22Rv1 (cell line): ENCODE measurements around the gene RAD51B.

Experiments used
- ZFX ChIP-seq: fragments of 450-650 bp; IDR thresholded peaks from 2 replicates; pipeline ENCODE4 v1.6.1; 2017; ENCODE audit warnings: antibody characterized with exemption, borderline replicate concordance
- TF ChIP-seq, protein P1 (sequence below): fragments of 450-650 bp; IDR thresholded peaks from 2 replicates; pipeline ENCODE4 v1.5.1; 2017; ENCODE audit warnings: mild to moderate bottlenecking

DNA sequence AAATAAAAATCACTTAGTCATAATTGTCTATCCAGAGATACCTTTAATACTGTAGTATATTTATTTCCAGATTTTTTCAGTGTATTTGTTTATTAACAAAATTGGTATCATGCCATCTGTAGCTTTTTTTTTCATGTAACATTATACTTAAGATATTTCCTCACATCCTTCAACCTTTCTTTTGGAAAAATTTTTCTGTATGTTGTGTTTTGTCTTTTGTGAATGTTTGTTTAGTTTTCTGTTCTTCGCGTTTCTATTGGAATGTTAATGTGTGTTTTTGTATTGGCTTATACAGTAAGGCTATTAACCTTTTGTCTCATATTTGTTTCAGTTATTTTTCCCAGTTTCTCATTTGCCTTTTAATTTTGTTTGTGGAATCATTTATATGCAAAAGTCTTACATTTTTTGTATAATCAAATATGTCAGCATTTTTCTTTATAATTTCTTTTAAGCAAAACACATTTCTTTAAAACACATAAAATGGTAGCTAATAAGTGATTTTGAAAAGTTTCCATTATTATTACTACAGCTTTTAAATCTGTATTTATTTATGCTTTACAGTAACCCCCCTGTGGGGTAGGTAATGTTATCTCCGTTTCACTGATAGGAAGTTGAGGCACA lies 433.7 kb downstream of the RAD51B start:
- TF ChIP-seq, protein P1, sequence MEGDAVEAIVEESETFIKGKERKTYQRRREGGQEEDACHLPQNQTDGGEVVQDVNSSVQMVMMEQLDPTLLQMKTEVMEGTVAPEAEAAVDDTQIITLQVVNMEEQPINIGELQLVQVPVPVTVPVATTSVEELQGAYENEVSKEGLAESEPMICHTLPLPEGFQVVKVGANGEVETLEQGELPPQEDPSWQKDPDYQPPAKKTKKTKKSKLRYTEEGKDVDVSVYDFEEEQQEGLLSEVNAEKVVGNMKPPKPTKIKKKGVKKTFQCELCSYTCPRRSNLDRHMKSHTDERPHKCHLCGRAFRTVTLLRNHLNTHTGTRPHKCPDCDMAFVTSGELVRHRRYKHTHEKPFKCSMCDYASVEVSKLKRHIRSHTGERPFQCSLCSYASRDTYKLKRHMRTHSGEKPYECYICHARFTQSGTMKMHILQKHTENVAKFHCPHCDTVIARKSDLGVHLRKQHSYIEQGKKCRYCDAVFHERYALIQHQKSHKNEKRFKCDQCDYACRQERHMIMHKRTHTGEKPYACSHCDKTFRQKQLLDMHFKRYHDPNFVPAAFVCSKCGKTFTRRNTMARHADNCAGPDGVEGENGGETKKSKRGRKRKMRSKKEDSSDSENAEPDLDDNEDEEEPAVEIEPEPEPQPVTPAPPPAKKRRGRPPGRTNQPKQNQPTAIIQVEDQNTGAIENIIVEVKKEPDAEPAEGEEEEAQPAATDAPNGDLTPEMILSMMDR, result no peak
- no peak for TF ChIP-seq ZFX
